ENCODE measurements around the gene GPR156. TPM values are rescaled to one million over a fixed set of nuclear protein-coding genes. Genes with fewer than 3 reads are reported as not detected.

Gene GPR156
- 0.10 and 0.33 TPM in 2 replicates for total RNA-seq

DNA sequence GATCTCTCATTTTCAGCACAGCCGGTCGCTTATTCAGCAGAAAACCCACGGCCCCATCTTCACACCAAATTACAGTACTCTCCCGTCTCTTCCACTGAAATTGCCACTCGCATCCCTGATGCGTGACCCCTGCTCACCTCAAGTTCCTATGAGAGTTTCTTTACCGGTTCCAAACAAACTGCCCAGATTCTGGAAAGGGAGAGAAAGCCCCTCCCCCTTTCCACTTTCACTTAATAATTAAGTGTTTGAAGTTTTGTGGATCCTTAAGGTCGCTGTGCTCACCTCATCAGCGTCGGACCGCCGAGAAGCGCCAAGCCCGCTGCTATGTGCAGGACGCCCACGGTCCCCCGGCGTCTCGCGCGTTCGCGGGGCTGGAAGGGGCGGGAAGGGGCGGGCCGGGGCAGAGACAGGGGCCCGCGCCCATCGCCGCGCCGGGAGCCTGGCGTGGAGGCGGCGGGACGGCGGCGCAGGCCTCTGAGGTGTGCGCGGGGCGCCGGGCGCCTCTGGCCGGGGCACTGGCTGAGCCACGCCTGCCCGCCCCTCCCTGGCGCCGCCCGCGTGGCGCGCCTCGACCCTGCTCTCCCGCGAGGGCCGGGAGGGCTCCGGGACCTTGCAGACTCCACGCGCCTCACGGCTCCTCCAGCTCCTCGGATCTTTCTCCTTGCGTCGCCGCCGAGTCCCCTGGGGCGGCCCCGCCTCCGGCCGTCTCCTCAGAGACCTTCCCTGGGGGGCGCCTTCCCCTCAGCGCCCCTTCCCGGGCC lies at the start of gene GPR156:
Gene GPR156 (minus strand): TSS at position 476 of the 761 bp plus-strand sequence. CDS start 41,124 bp downstream, outside the sequence.

Small RNA genes within 50 kb of the gene (small RNA-seq; reads per million reads assigned to genes)
- gene RF00019 (not detected), gene RN7SL397P (not detected)

Other genes starting within 250 kb of the GPR156 start
- 80.0 and 90.9 TPM in 2 replicates for gene GSK3B, start 190.8 kb downstream of the GPR156 start, total RNA-seq
- 19.6 and 27.7 TPM in 2 replicates for gene LRRC58, start 64.1 kb upstream of the GPR156 start, total RNA-seq
- gene FSTL1, start 165.8 kb upstream of the GPR156 start, total RNA-seq, result 475 and 666 TPM in 2 replicates

All from vein endothelial cell (primary cell).